ENCODE results near the gene HOXD4.

Gene HOXD4

GRCh38 chr2:176178757-176179295 lies 27.5 kb downstream of the HOXD4 start:
- TF ChIP-seq CTCF (IDR thresholded peaks at IDR 0.05; ENCODE audit: low read depth, low read length, missing control alignments), result no peak
- no peak for DNase-seq (ENCODE audit: low read depth)
- no peak overlapping the region for H3K4me3 ChIP-seq (ENCODE audit: low read depth, low read length)
- in situ Hi-C loops (cut with HindIII; ENCODE audit: low sequenced_read_pairs), result no loop called here

GRCh38 chr2:176181551-176181950 lies 30.2 kb downstream of the HOXD4 start:
- no peak for TF ChIP-seq CTCF (IDR thresholded peaks at IDR 0.05; ENCODE audit: low read depth, low read length, missing control alignments)
- H3K4me3 ChIP-seq (ENCODE audit: low read depth, low read length), result no peak overlapping the region
- in situ Hi-C loops (cut with HindIII; ENCODE audit: low sequenced_read_pairs), result no loop called here
- no peak for DNase-seq (ENCODE audit: low read depth)

GRCh38 chr2:176182671-176183070 lies 31.3 kb downstream of the HOXD4 start:
- TF ChIP-seq CTCF (IDR thresholded peaks at IDR 0.05; ENCODE audit: low read depth, low read length, missing control alignments), result no peak
- no peak overlapping the region for H3K4me3 ChIP-seq (ENCODE audit: low read depth, low read length)
- no peak for DNase-seq (ENCODE audit: low read depth)
- in situ Hi-C loops (cut with HindIII; ENCODE audit: low sequenced_read_pairs), result no loop called here

GRCh38 chr2:176184749-176185148 lies 33.4 kb downstream of the HOXD4 start:
- H3K4me3 ChIP-seq (ENCODE audit: low read depth, low read length), result no peak overlapping the region
- no peak for TF ChIP-seq CTCF (IDR thresholded peaks at IDR 0.05; ENCODE audit: low read depth, low read length, missing control alignments)
- no peak for DNase-seq (ENCODE audit: low read depth)
- in situ Hi-C loops (cut with HindIII; ENCODE audit: low sequenced_read_pairs), result no loop called here

- TF ChIP-seq CTCF (IDR thresholded peaks at IDR 0.05; ENCODE audit: low read depth, low read length, missing control alignments), result no peak
- in situ Hi-C loops (cut with HindIII; ENCODE audit: low sequenced_read_pairs), result no loop called here
- H3K4me3 ChIP-seq (ENCODE audit: low read depth, low read length), result no peak overlapping the region
- no peak for DNase-seq (ENCODE audit: low read depth)
Observed at GRCh38 chr2:176186024-176186423, 34.7 kb downstream of the HOXD4 start.

- TF ChIP-seq CTCF (IDR thresholded peaks at IDR 0.05; ENCODE audit: low read depth, low read length, missing control alignments), result no peak
- DNase-seq (ENCODE audit: low read depth), result no peak
- H3K4me3 ChIP-seq (ENCODE audit: low read depth, low read length), result peak overlapping the region; percentile 39
- in situ Hi-C loops (cut with HindIII; ENCODE audit: low sequenced_read_pairs), result no loop called here
Observed at GRCh38 chr2:176187200-176187898, 36.0 kb downstream of the HOXD4 start.

Data from astrocyte of the cerebellum (primary cell).